Measurements from ENCODE around the gene CENPC. TPM values are rescaled to one million over a fixed set of nuclear protein-coding genes. Genes with fewer than 3 reads are reported as not detected.

The CENPC gene
- polyA plus RNA-seq, 1 of the 3 experiments (the other 2 are of a cell fraction) = 2.2 TPM

Small RNAs within 50 kb of the gene (small RNA-seq; reads per million reads assigned to genes)
- gene RNA5SP527 = 0 reads per million in 7 experiments
- gene RNU1-63P = 0 reads per million in 7 experiments

Other genes with a start within 250 kb of the CENPC start
- not detected in 2 replicates for gene STAP1, start 13.2 kb upstream of the CENPC start, polyA plus RNA-seq (2012; rRNA removed)
- 50.6 and 51.0 TPM in 2 replicates for gene UBA6, start 155.7 kb upstream of the CENPC start, polyA plus RNA-seq (2012; rRNA removed)
- 0.02 and 0.06 TPM in 2 replicates for gene GNRHR, start 208.9 kb upstream of the CENPC start, polyA plus RNA-seq (2012; rRNA removed)

All from SK-N-SH (cell line).